ENCODE data around the gene ZFC3H1.

- TF ChIP-seq CTCF (IDR thresholded peaks at IDR 0.05): no peak
- TF ChIP-seq EZH2 (IDR thresholded peaks at IDR 0.05): no peak
- TF ChIP-seq EZH2phosphoT487 (IDR thresholded peaks at IDR 0.05): no peak
Measured at GRCh38 chr12:71645268-71645667, 18.4 kb downstream of the ZFC3H1 start.
